Left lobe of liver (tissue), 2 donors: ENCODE results near the gene AZU1. TPM values are rescaled to one million over a fixed set of nuclear protein-coding genes. Genes with fewer than 3 reads are reported as not detected.
"Not testable (repeated sequence)": the region's sequence is repeated elsewhere in the genome, so short reads cannot be mapped to it uniquely, and the experiment has no call there.

Experiments used
- ATAC-seq: fragments of 200-7000 bp; cut with Tn5 transposase; one replicate; pipeline ENCODE4 v1.9.1; 2020; ENCODE audit warnings: mild to moderate bottlenecking, moderate library complexity
- DNase-seq: peaks from one replicate; pipeline ENCODE4 v3.0.0-alpha.2; 2020; ENCODE audit warnings: low spot score
- total RNA-seq: library from RNA; stranded (reverse); gene quantifications from one replicate; pipeline ENCODE4 v1.2.1, GENCODE V29; 2021
- donor health status: DM: no; HTN: no; CAD: no; lungs with moderate emphysema.
- donor health status: DM: no; HTN: yes; CAD: no.

Gene AZU1
- total RNA-seq, 1 donor from 2014 or later = 0.60 TPM

- DNase-seq (no peak), ATAC-seq (no peak)
These were observed 19.8 kb upstream of the AZU1 start for GRCh38 chr19:807627-808422.

- ATAC-seq (no peak), DNase-seq (no peak)
These were observed 19.2 kb upstream of the AZU1 start for GRCh38 chr19:808423-808775.

- ATAC-seq = no peak
- no peak for DNase-seq
These were observed 17.4 kb upstream of the AZU1 start for GRCh38 chr19:810077-810855.

- no peak for DNase-seq
- ATAC-seq = no peak
These were observed 16.7 kb upstream of the AZU1 start for GRCh38 chr19:810883-811489.

DNA sequence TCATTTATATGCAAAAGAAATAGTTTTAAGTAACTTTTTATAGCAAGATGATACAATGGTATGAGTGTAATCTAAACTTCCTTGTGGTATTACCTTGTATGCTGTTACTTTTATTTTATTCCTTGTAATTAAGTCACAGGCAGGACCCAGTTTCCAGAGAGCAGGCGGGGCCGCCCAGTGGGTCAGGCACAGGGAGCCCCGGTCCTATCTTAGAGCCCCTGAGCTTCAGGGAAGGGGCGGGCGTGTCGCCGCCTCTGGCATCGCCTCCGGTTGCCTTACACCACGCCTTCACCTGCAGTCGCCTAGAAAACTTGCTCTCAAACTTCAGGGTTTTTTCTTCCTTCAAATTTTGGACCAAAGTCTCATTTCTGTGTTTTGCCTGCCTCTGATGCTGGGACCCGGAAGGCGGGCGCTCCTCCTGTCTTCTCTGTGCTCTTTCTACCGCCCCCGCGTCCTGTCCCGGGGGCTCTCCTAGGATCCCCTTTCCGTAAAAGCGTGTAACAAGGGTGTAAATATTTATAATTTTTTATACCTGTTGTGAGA is 16.1 kb upstream of the AZU1 start:
- no peak for DNase-seq
- ATAC-seq = no peak

DNA sequence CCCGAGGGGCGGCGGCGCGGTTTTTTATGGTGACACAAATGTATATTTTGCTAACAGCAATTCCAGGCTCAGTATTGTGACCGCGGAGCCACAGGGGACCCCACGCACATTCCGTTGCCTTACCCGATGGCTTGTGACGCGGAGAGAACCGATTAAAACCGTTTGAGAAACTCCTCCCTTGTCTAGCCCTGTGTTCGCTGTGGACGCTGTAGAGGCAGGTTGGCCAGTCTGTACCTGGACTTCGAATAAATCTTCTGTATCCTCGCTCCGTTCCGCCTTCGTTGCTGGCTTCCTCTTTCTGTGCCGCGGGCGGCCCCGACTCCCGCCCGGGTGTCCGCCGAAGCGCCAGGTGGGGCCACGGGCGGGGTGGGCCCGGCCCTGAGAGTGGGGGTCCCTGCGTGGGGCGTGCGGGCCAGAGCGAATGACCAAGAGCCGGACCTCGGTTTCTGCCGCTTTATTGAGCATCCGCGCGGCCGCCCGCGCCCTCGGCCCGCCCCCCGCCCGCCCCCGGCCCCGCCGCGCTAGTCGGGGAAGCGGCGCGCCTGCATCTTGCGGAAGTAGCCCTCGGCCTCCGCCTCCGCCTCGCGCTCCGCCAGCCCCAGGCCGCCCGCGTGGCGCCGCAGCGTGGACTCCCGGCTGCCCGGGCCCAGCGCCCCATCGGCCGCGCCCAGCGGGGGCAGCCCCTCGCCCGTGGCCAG is 15.4 kb upstream of the AZU1 start:
- ATAC-seq = no peak
- DNase-seq = no peak

- no peak for ATAC-seq
- no peak for DNase-seq
These were observed 14.9 kb upstream of the AZU1 start for GRCh38 chr19:812747-813218.

DNA sequence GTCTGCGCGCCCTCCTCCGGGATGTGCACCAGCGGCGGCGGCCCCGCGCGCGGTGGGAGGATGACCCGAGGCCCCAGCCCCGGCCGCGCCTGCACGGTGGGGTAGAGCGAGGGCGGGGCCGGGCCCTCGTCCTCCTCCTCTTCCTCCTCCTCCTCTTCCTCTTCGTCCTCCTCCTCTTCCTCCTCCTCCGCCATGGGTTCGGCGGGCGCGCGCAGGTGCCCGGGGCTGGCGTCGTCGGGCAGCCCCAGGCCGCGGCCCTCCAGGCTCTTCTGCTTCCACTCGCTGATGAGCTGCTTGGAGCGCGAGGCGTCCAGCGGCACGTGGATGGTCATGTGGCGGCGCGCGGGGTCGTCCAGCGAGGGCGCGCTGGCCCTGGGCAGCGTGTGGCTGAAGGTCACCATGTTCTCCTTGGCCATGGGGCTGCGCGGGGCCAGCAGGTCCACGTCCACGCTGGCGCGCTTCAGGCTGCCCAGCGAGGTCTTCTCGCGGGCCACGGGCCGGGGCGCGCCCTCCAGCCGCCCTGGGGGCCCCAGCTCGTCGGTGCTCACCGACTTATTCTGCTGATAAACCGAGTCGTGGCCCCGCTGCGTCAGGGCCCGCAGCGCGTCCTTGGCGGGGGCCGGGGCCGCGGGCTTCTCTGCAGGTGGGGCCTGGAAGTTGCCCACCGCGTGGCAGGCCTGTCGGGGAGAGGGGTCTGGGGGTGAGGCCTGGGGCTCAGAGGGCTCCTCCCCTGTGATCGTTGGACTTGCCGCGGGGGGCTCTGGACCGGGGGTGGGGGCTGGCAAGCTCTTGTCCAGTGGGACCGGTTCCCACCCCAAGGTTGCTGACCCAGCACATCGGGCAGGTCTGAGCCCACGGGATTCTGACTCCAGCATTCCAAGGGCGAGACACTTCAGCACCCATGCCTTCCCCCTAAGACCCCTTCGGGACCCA is 14.2 kb upstream of the AZU1 start:
- DNase-seq (no peak), ATAC-seq (peak; percentile 14)

DNA sequence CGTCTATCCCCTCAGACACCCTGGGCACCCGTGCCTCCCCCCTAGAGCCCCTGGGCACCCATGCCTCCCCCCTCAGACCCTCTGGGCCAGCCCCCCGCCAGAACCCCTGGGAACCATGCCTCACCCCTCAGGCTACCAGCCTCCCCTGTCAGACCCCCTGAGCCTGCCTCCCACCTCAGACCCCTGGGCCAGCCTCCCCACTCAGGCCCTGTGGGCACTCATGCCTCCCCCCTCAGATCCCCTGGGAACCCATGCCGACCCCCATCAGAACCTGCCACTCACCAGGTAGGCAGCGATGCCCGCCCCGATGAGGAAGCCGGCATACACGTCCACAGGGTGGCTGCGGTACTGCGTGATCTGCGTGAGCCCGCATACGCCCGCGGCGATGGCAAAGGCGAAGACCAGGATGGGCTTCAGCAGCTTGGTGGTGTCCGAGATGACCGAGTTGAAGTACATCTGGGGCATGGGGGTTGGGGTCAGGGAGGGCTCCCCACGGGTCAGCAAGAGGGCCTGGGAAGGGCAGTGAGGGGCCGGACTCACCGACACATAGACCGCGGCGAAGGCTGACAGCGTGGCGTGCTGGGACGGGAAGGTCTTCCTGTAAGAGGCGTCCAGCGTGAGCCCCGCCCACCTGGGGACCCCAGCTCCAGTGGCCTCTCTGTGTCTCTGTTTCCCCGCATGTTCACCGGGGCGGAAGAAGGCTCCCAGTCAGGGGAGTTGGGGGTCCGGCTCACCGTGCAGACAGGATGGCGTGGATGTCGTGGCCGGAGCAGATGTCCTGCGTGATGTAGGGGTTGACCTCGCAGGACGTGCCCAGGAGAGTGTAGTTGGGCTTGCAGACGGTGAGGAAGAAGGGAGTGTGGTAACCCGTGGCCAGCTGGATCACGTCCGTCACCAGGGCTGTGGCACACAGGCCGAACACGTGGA is 13.2 kb upstream of the AZU1 start:
- ATAC-seq (peak; percentile 32), DNase-seq (no peak)

DNA sequence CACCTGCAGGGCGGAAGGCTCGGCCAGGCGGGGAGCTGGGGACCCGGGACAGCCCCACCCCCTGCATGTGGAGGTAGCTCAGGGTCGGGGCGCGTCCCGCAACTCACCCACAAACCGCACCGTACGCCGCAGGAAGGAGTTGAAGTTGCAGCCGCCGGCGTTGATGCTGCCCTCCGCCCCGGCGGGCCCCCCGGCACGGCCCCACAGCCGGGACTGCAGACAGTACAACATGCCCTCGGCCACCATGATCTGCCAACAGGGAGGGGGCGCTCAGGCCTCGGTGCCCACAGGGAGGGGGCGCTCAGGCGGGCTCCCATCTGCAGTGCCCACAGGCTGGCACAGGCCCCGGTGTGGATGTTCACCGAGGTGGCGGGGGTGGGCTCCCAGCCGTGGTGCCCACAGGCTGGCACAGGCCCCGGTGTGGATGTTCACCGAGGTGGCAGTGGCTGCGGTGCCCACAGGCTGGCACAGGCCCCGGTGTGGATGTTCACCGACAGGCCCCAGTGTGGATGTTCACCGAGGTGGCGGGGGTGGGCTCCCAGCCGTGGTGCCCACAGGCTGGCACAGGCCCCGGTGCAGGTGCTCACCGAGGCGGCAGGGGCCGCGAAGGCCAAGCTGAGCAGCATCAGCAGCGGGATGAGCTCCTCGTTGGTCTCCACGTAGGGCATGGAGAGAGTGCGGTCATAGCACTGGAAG is 12.4 kb upstream of the AZU1 start:
- ATAC-seq = peak; percentile 3
- DNase-seq = no peak

- ATAC-seq (peak; percentile 5), DNase-seq (no peak)
These were observed 11.7 kb upstream of the AZU1 start for GRCh38 chr19:815775-816499.

GRCh38 chr19:816500-816857 is 11.2 kb upstream of the AZU1 start:
- DNase-seq = no peak
- no peak for ATAC-seq

DNA sequence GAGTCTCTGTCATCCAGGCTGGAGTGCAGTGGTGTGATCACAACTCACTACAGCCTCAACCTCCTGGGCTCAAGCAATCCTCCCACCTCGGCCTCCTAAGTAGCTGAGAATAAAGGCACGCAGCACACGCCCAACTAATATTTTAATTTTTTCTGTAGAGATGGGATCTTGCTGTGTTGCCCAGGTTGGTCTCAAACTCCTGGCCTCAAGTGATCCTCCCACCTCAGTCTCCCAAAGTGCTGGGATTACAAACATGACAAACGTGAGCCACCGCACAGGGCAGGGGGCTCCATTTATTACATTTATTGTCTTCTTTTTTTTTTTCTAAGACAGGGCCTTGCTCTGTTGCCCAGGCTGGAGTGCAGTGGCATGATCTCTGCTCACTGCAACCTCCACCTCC is 7.4 kb upstream of the AZU1 start:
- ATAC-seq, DNase-seq: not testable (repeated sequence)

DNA sequence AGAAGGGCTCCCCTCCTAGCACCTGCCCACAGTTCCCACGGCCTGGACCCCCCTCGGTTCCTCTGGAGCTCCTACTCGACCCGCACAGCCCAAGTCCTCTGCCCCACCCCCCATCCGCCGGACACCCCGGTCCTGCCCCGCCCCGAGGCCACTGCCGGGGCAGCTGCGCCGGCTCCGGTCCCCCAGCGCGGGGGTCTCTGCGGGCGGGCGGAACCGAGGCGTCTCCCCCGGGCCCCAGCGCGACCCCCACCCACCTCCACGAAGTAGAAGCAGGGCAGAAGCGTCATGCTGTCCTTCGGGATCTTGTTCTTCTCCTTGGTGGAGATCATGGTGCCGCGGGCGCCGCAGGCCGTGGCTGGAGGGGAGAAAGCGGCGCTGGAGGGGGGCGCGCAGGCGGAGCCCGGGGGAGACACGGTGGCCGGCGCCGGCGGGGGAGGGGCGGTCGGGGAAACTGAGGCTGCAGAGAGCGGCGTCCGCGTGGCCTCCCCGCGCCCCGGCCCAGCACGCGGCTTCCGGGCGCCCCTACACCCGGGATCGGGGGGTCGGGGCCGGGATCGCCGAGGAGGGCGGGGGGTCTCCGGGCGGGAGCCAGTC is 6.3 kb upstream of the AZU1 start:
- no peak for ATAC-seq

GRCh38 chr19:821825-822503 is 5.7 kb upstream of the AZU1 start, which contains the start of gene PLPPR3:
Gene PLPPR3 (minus strand): TSS chr19:821955. CDS start chr19:821559, 396 bp downstream.
- ATAC-seq = no peak
- DNase-seq = no peak

More for the DNA sequence above, 6.3 kb upstream of the AZU1 start:
- no peak for DNase-seq

DNA sequence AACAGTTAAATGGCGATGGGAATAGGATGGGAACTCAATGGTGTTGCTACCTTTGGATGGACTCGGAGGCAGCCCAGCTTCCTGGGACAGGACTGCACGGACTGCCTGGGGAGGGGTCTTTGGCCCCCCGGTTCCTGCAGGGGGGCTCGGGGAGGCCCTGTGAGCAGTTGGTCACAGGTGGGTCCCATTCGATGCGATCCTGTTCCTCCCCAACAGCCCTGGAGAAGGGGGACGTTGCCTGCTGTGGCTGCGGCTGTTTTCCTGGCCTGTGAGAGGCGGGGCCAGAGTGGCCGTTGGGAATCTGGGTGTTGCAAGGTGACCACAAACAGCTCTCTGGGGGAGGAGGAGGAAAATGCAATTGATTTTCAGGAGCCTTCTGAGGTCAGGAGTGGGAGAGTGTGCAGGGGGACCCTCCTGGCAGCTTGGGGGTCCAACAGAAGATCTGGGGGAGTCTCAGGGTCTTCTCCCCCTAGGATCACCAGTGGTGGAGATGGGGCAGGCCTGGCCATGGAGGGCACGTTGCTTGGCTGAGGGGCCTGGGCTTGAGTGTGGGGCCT is 4.0 kb upstream of the AZU1 start:
- DNase-seq (no peak), ATAC-seq (peak; percentile 34)
